A549 (cell line): ENCODE measurements around the gene CFAP46. TPM values are rescaled to one million over a fixed set of nuclear protein-coding genes. Genes with fewer than 3 reads are reported as not detected.

Experiments
- ATAC-seq, 2 experiments: fragments of 200-7000 bp in 1 of 2; fragments of >200 bp in 1 of 2; cut with Nextera tagmentation in 1 of 2; cut with Tn5 transposase in 1 of 2; 3 replicates each; pipeline versions ENCODE4 v1.8.0 to v1.9.1; 2018 to 2020; ENCODE audit warnings: mild to moderate bottlenecking in 1 of 2, moderate library complexity in 1 of 2
- CTCF ChIA-PET: fragments of 300-600 bp; sonication (Branson Sonifier 250); formaldehyde crosslinking; extraction: SDS; loops from one replicate; lab custom pipeline; 2021; ENCODE audit warnings: antibody characterized with exemption, inconsistent platforms; lab: Yijun Ruan, JAX
- POLR2A ChIA-PET: fragments of 350-600 bp; formaldehyde crosslinking; extraction: SDS; loops from one replicate; lab custom pipeline; 2021; ENCODE audit warnings: antibody characterized with exemption, inconsistent platforms; lab: Yijun Ruan, JAX
- DNase-seq, 2 experiments: peaks; one replicate each; pipeline versions ENCODE4 v3.0.0 to v3.0.0-alpha.2; 2011 to 2016; ENCODE audit warnings: low read depth in 1 of 2, low spot score in 1 of 2
- FAIRE-seq: peaks from 2 replicates; lab custom pipeline; 2011; peaks lifted over from hg19 to GRCh38; lab: Jason Lieb, UNC
- H3K27ac ChIP-seq, 2 experiments: fragments of >200 bp; sonication (Bioruptor Twin); formaldehyde crosslinking; 3 replicates each; pipeline ENCODE4 v1.5.1; 2016 to 2017
- H3K4me1 ChIP-seq: fragments of >200 bp; sonication (Bioruptor Twin); formaldehyde crosslinking; 3 replicates; pipeline ENCODE4 v1.6.1; 2016
- H3K4me2 ChIP-seq: fragments of >200 bp; sonication (Bioruptor Twin); formaldehyde crosslinking; 3 replicates; pipeline ENCODE4 v1.6.1; 2016
- H3K4me3 ChIP-seq: fragments of >200 bp; sonication (Bioruptor Twin); formaldehyde crosslinking; 3 replicates; pipeline ENCODE4 v1.5.1; 2016
- H3K9me3 ChIP-seq: fragments of >200 bp; sonication (Bioruptor Twin); formaldehyde crosslinking; 3 replicates; pipeline ENCODE4 v1.6.1; 2016
- ATOH8 ChIP-seq: fragments of 250-450 bp; sonication (Bioruptor Pico); IDR thresholded peaks from 2 replicates; pipeline ENCODE4 v1.5.0; 2020; ENCODE audit warnings: low read depth, mild to moderate bottlenecking, moderate library complexity
- BHLHE40 ChIP-seq: IDR thresholded peaks from 2 replicates; pipeline ENCODE4 v1.6.1; 2012; ENCODE audit warnings: low read depth, low read length, inconsistent platforms
- CBX8 ChIP-seq: fragments of 200-600 bp; sonication (generic); IDR thresholded peaks from 2 replicates; pipeline ENCODE4 v1.6.1; 2016
- CEBPB ChIP-seq, 2 experiments: fragments of >200 bp in 1 of 2; sonication (Bioruptor Twin) in 1 of 2; formaldehyde crosslinking in 1 of 2; IDR thresholded peaks; 2 replicates each; pipeline ENCODE4 v1.6.1; 2012 to 2016
- CHD4 ChIP-seq: fragments of 200-600 bp; sonication (generic); IDR thresholded peaks from 2 replicates; pipeline ENCODE4 v1.6.1; 2016; ENCODE audit warnings: antibody characterized with exemption, mild to moderate bottlenecking, borderline replicate concordance
- CTCF ChIP-seq: fragments of >200 bp; sonication (Bioruptor Twin); formaldehyde crosslinking; IDR thresholded peaks from 3 replicates; pipeline ENCODE4 v1.5.1; 2016
- EP300 ChIP-seq, 2 experiments: fragments of >200 bp; sonication (Bioruptor Twin); formaldehyde crosslinking; IDR thresholded peaks; 2 replicates in 1 of 2; 3 replicates in 1 of 2; pipeline ENCODE4 v1.6.1; 2016 to 2017
- FOSB ChIP-seq: fragments of 250-450 bp; sonication (Bioruptor Pico); IDR thresholded peaks from 2 replicates; pipeline ENCODE4 v1.5.0; 2020; ENCODE audit warnings: mild to moderate bottlenecking, moderate library complexity
- FOXS1 ChIP-seq: fragments of 250-450 bp; sonication (Bioruptor Pico); IDR thresholded peaks from 2 replicates; pipeline ENCODE4 v1.5.0; 2020; ENCODE audit warnings: mild to moderate bottlenecking, moderate library complexity
- HDAC2 ChIP-seq: fragments of 200-600 bp; sonication (generic); IDR thresholded peaks from 2 replicates; pipeline ENCODE4 v1.6.1; 2016
- HEYL ChIP-seq: fragments of 250-450 bp; sonication (Bioruptor Pico); IDR thresholded peaks from 2 replicates; pipeline ENCODE4 v1.8.0; 2021; ENCODE audit warnings: mild to moderate bottlenecking, moderate library complexity
- HMGXB4 ChIP-seq: fragments of 250-450 bp; sonication (Bioruptor Pico); IDR thresholded peaks from 2 replicates; pipeline ENCODE4 v1.5.0; 2021; ENCODE audit warnings: mild to moderate bottlenecking, moderate library complexity, borderline replicate concordance
- HOXA7 ChIP-seq: fragments of 250-450 bp; sonication (Bioruptor Pico); IDR thresholded peaks from 2 replicates; pipeline ENCODE4 v1.5.0; 2020; ENCODE audit warnings: mild to moderate bottlenecking, moderate library complexity
- HOXB13 ChIP-seq: fragments of 250-450 bp; sonication (Bioruptor Pico); IDR thresholded peaks from 2 replicates; pipeline ENCODE4 v1.5.0; 2020; ENCODE audit warnings: low read depth, mild to moderate bottlenecking, moderate library complexity
- JUNB ChIP-seq: fragments of >200 bp; sonication (Bioruptor Twin); formaldehyde crosslinking; IDR thresholded peaks from 2 replicates; pipeline ENCODE4 v1.6.1; 2016
- KDM1A ChIP-seq: fragments of 200-600 bp; sonication (generic); IDR thresholded peaks from 2 replicates; pipeline ENCODE4 v1.6.1; 2016; ENCODE audit warnings: low read depth, mild to moderate bottlenecking
- KDM5A ChIP-seq: fragments of 200-600 bp; sonication (generic); IDR thresholded peaks from 2 replicates; pipeline ENCODE4 v1.6.1; 2016; ENCODE audit warnings: antibody characterized with exemption, mild to moderate bottlenecking
- NFE2L2 ChIP-seq: fragments of 150-350 bp; conservative IDR thresholded peaks from 2 replicates; pipeline ENCODE4 v1.6.1; 2014; ENCODE audit warnings: low read length
- NPAS2 ChIP-seq: fragments of 250-450 bp; sonication (Bioruptor Pico); IDR thresholded peaks from 2 replicates; pipeline ENCODE4 v1.8.0; 2022; ENCODE audit warnings: mild to moderate bottlenecking, moderate library complexity, borderline replicate concordance
- PBX3 ChIP-seq: IDR thresholded peaks from 2 replicates; pipeline ENCODE4 v1.6.1; 2012
- POLR2A ChIP-seq: IDR thresholded peaks from 2 replicates; pipeline ENCODE4 v1.6.1; 2012; ENCODE audit warnings: mild to moderate bottlenecking, low read length
- POLR2AphosphoS2 ChIP-seq: conservative IDR thresholded peaks from 2 replicates; pipeline ENCODE4 v1.6.1; 2012; ENCODE audit warnings: low read length, improper control_type of control experiment, inconsistent platforms
- RCOR1 ChIP-seq: fragments of 150-350 bp; IDR thresholded peaks from 2 replicates; pipeline ENCODE4 v1.6.1; 2014; ENCODE audit warnings: antibody characterized with exemption, low read length, low read depth
- TFCP2L1 ChIP-seq: fragments of 250-450 bp; sonication (Bioruptor Pico); IDR thresholded peaks from 2 replicates; pipeline ENCODE4 v1.5.0; 2021; ENCODE audit warnings: mild to moderate bottlenecking
- USF2 ChIP-seq: fragments of 450-650 bp; IDR thresholded peaks from 2 replicates; pipeline ENCODE4 v1.6.1; 2014; ENCODE audit warnings: antibody characterized with exemption
- WGBS: methylation state at CpG from one replicate; pipeline ENCODE4 v1.1.6; 2017; ENCODE audit errors: missing lambda C conversion rate; 5-methylcytosine and 5-hydroxymethylcytosine counted together
- polyA plus RNA-seq, 4 experiments: library from polyadenylated mRNA; depleted of rRNA in 3 of 4; stranded (reverse); fragments of >200 nt; fragmentation: RNase III in 1 of 4; extraction: RNeasy Plus Mini Kit Qiagen cat#74134 plus additional on column Dnase treatment in 1 of 4; gene quantifications; 2 replicates in 3 of 4; 3 replicates in 1 of 4; pipeline ENCODE4 v1.2.3, GENCODE V29; 2011 to 2017

The CFAP46 gene
- polyA plus RNA-seq, 2 of the 4 experiments (the other 2 are of a cell fraction): 0.88 to 1.8 TPM

GRCh38 chr10:132928261-132928660, 14.1 kb downstream of the CFAP46 start:
- POLR2A ChIA-PET: no interaction called here
- no peak for DNase-seq
- 84% methylated on average over 17 of the region's 17 CpGs for WGBS
- H3K4me3 ChIP-seq: no peak overlapping the region
- no peak for TF ChIP-seq HEYL
- TF ChIP-seq KDM5A: no peak
- no peak for TF ChIP-seq POLR2AphosphoS2
- no peak for TF ChIP-seq HMGXB4
- TF ChIP-seq NPAS2 (CRISPR knock-in tag): no peak
- TF ChIP-seq JUNB: no peak
- TF ChIP-seq POLR2A: no peak
- TF ChIP-seq TFCP2L1: no peak
- TF ChIP-seq HOXB13 (CRISPR knock-in tag): no peak
- TF ChIP-seq CBX8: no peak
- no peak for TF ChIP-seq RCOR1
- no peak for TF ChIP-seq KDM1A
- no peak for TF ChIP-seq FOXS1 (CRISPR knock-in tag)
- no peak for TF ChIP-seq HOXA7 (CRISPR knock-in tag)
- no peak for TF ChIP-seq CTCF
- TF ChIP-seq EP300 (IDR thresholded peaks at IDR 0.05): no peak
- TF ChIP-seq FOSB: no peak
- no peak overlapping the region for H3K27ac ChIP-seq
- FAIRE-seq: no peak
- CTCF ChIA-PET: interaction anchor here (0.8 kb wide), 1 partner anchor 24 kb away, joined by 3 read pairs; no protein-coding TSS in a partner anchor
- no peaks in the 10 kb centered on the region for H3K4me1 ChIP-seq
- no peak overlapping the region for H3K4me2 ChIP-seq
- ATAC-seq: no peak
- H3K9me3 ChIP-seq: no peaks in the 10 kb centered on the region

- 71% methylated on average over 8 of the region's 11 CpGs for WGBS
- no peak for DNase-seq
- Histone ChIP-seq H3K4me2 (no peak overlapping the region), H3K27ac (no peak overlapping the region), H3K4me3 (no peak overlapping the region), H3K4me1 (no peaks in the 10 kb centered on the region), H3K9me3 (no peaks in the 10 kb centered on the region)
- TF ChIP-seq CEBPB (IDR thresholded peaks at IDR 0.05) (no peak), PBX3 (no peak), NFE2L2 (no peak)
- CTCF ChIA-PET: interaction anchor here (0.8 to 1.4 kb wide), 2 partner anchors 13 to 23 kb away, joined by 3 read pairs; no protein-coding TSS in a partner anchor
- POLR2A ChIA-PET: no interaction called here
- FAIRE-seq: no peak
- no peak for ATAC-seq
Observed at GRCh38 chr10:132927824-132928223, 14.5 kb downstream of the CFAP46 start.

- H3K27ac ChIP-seq: no peak overlapping the region
- CTCF ChIA-PET: interaction anchor here (0.6 to 1.4 kb wide), 5 partner anchors 13 to 216 kb away, joined by 3 to 5 read pairs (median 3); no protein-coding TSS in a partner anchor
- no peak for FAIRE-seq
- POLR2A ChIA-PET: no interaction called here
- no peak overlapping the region for H3K4me3 ChIP-seq
- DNase-seq: no peak
- WGBS: 57% methylated on average over 38 of the region's 52 CpGs
- no peaks in the 10 kb centered on the region for H3K4me1 ChIP-seq
- no peak for ATAC-seq
- no peaks in the 10 kb centered on the region for H3K9me3 ChIP-seq
- H3K4me2 ChIP-seq: no peak overlapping the region
- TF ChIP-seq KDM1A: no peak
- no peak for TF ChIP-seq CEBPB (IDR thresholded peaks at IDR 0.05)
- TF ChIP-seq USF2: no peak
- no peak for TF ChIP-seq CHD4
- TF ChIP-seq ATOH8: no peak
- TF ChIP-seq BHLHE40: no peak
- no peak for TF ChIP-seq HDAC2
- TF ChIP-seq JUNB: no peak
Observed at GRCh38 chr10:132926777-132927650, 15.4 kb downstream of the CFAP46 start.
